Chondrocyte (in vitro differentiated cells): ENCODE results near the gene MLPH. TPM values are rescaled to one million over a fixed set of nuclear protein-coding genes. Genes with fewer than 3 reads are reported as not detected.
A peak's percentile ranks its signal among the peaks of the same experiment; 100 is the strongest.

Experiments
- DNase-seq: peaks from one replicate; pipeline ENCODE4 v3.0.0; 2021; ENCODE audit warnings: mixed read lengths, low spot score
- H3K27ac Mint-ChIP-seq: one replicate; pipeline ENCODE4 v1.8.0; 2021; ENCODE audit warnings: mild to moderate bottlenecking, moderate library complexity, mixed read lengths; ENCODE audit not compliant: unreplicated experiment
- H3K27me3 Mint-ChIP-seq: 2 replicates; pipeline ENCODE4 v1.8.0; 2021; ENCODE audit warnings: low read depth, mixed read lengths
- H3K36me3 Mint-ChIP-seq: 2 replicates; pipeline ENCODE4 v1.8.0; 2021; ENCODE audit warnings: low read depth, mixed read lengths
- H3K4me1 Mint-ChIP-seq: 2 replicates; pipeline ENCODE4 v1.8.0; 2021; ENCODE audit warnings: low read depth, mild to moderate bottlenecking, mixed read lengths
- H3K4me3 Mint-ChIP-seq: one replicate; pipeline ENCODE4 v1.8.0; 2021; ENCODE audit warnings: mild to moderate bottlenecking, moderate library complexity, mixed read lengths; ENCODE audit not compliant: unreplicated experiment
- H3K9me3 Mint-ChIP-seq: 2 replicates; pipeline ENCODE4 v1.8.0; 2021; ENCODE audit warnings: low read depth, mixed read lengths
- CTCF ChIP-seq: fragments of 200-600 bp; sonication (generic); IDR thresholded peaks from 2 replicates; pipeline ENCODE4 v1.5.0; 2021; ENCODE audit warnings: antibody characterized with exemption, mild to moderate bottlenecking, moderate library complexity
- total RNA-seq: library from RNA; stranded (reverse); gene quantifications from 3 replicates; pipeline ENCODE4 v1.2.1, GENCODE V29; 2021

MLPH gene
- total RNA-seq, 1 donor from 2014 or later, result 6.1 TPM

- H3K27me3 Mint-ChIP-seq, result peaks cover 13% of the 10 kb centered on the region
- TF ChIP-seq CTCF, result no peak
- H3K27ac Mint-ChIP-seq, result no peak overlapping the region
- peaks cover under 1% of the 10 kb centered on the region for H3K9me3 Mint-ChIP-seq
- DNase-seq, result peak; percentile 85
- no peaks in the 10 kb centered on the region for H3K36me3 Mint-ChIP-seq
- H3K4me1 Mint-ChIP-seq, result peaks cover 8% of the 10 kb centered on the region
- H3K4me3 Mint-ChIP-seq, result no peak overlapping the region
These were observed 76.8 kb downstream of the MLPH start for GRCh38 chr2:237563816-237564215.

- no peak overlapping the region for H3K4me3 Mint-ChIP-seq
- H3K36me3 Mint-ChIP-seq, result no peaks in the 10 kb centered on the region
- peaks cover 3% of the 10 kb centered on the region for H3K9me3 Mint-ChIP-seq
- DNase-seq, result peak; percentile 72
- TF ChIP-seq CTCF, result no peak
- peaks cover under 1% of the 10 kb centered on the region for H3K4me1 Mint-ChIP-seq
- H3K27ac Mint-ChIP-seq, result no peak overlapping the region
- H3K27me3 Mint-ChIP-seq, result peaks cover 11% of the 10 kb centered on the region
These were observed 77.6 kb downstream of the MLPH start for GRCh38 chr2:237564526-237565131.

GRCh38 chr2:237565974-237566373 is 78.9 kb downstream of the MLPH start:
- Mint-ChIP-seq H3K36me3 (no peaks in the 10 kb centered on the region), H3K27ac (no peak overlapping the region)

GRCh38 chr2:237566401-237567235 is 79.6 kb downstream of the MLPH start, which contains the start of gene PRLH:
PRLH (plus strand) TSS chr2:237566574; CDS start chr2:237566574, 0 bp downstream.
- DNase-seq, result peak; percentile 77
- no peak for TF ChIP-seq CTCF
- H3K27me3 Mint-ChIP-seq, result peaks cover 11% of the 10 kb centered on the region
- H3K4me3 Mint-ChIP-seq, result no peak within 1 kb of the TSS
- peaks cover under 1% of the 10 kb centered on the region for H3K4me1 Mint-ChIP-seq
- peaks cover 3% of the 10 kb centered on the region for H3K9me3 Mint-ChIP-seq
- H3K27ac Mint-ChIP-seq, result no peak within 1 kb of the TSS
- H3K36me3 Mint-ChIP-seq, result no peaks in the 10 kb centered on the region

More at GRCh38 chr2:237565974-237566373, 78.9 kb downstream of the MLPH start:
- no peak for TF ChIP-seq CTCF
- Mint-ChIP-seq H3K27me3 (peaks cover 11% of the 10 kb centered on the region), H3K9me3 (peaks cover 3% of the 10 kb centered on the region), H3K4me1 (no peaks in the 10 kb centered on the region), H3K4me3 (no peak overlapping the region)
- DNase-seq, result no peak

GRCh38 chr2:237567276-237568029 is 80.4 kb downstream of the MLPH start:
- Mint-ChIP-seq H3K27me3 (peaks cover 9% of the 10 kb centered on the region), H3K9me3 (peaks cover 3% of the 10 kb centered on the region), H3K27ac (no peak overlapping the region), H3K4me1 (peaks cover 9% of the 10 kb centered on the region), H3K36me3 (no peaks in the 10 kb centered on the region), H3K4me3 (no peak overlapping the region)
- DNase-seq, result peak; percentile 54
- no peak for TF ChIP-seq CTCF
